Activated CD4-positive, alpha-beta T cell treated with anti-CD3 and anti-CD28 coated beads, Interleukin-2, Interleukin-6, amounts not matched to agents 100 ng/mL and 50 ng/mL, durations not matched to agents 16 hours and 8 hours (primary cell): ENCODE measurements around the gene AHCYL2.

ENCODE experiments used
- DNase-seq: peaks from one replicate; pipeline ENCODE4 v3.0.0-alpha.2; 2020

AHCYL2 gene

GRCh38 chr7:129224251-129225205 is at the start of gene AHCYL2:
Gene AHCYL2 (plus strand): TSS chr7:129225030.
- peak; percentile 98 for DNase-seq

- no peak for DNase-seq
These were observed 47.7 kb upstream of the AHCYL2 start for GRCh38 chr7:129176916-129177710.

DNA sequence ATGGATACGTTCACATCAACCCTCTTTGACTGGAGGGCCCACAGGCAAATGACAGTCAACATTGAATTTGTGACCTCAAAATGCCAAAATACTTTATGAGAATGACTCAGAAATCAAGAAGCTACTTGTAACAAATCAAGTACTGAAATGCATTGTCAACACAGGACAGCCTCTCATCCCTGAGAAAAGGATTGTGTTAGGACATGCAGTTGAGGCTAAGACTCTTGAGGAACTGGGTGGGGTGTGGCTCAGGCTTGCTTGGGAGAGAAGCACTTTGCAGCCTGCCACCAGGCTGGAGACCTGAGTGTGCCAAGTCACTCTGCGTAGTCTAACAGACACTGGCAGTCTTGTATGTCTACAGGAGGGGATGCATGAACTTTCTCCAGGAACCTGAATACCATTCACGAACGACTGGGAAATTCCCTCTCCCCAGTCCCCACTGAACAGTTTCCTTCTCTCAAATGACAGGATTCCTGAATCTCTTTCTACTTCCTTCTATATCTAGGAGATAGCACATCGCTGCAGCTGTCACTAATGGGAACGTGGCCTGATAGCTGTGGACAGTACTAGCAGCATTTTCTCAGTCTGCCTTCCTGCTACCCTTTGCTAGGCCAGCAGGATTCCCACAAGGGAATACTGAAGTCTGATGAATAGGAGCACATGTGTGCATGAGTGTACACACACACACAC is 39.7 kb upstream of the AHCYL2 start:
- no peak for DNase-seq

- DNase-seq = no peak
These were observed 38.0 kb upstream of the AHCYL2 start for GRCh38 chr7:129186749-129187260.

GRCh38 chr7:129187681-129188371 is 37.0 kb upstream of the AHCYL2 start:
- DNase-seq = no peak

DNA sequence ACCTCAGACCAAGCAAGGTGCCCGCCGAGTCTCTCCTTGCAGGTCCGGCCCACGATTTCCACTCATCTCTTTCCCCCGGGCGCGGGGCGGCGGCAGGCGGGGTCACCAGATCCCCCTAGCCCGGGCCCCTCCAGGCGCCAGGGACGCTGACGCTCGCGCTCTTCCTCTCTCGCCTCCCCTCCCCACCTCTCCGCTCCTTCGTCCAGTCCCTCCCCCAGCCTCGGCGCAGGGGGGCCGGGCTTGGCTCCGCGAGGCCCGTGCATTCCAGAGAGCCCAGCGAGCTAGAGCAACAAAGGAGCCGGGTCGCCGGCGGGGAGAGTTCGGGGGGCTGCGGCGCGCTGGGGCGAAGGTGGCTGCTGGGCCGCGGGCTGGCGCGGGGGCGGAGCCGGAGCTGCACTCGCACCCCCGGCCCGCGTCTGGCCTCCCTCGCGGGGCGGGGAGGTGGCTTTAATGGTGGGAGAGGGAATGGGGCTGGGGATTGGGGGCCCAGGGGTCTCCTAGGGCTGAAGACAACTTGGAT is 36.4 kb upstream of the AHCYL2 start, which contains the start of gene SMO:
TSS of gene SMO (plus strand) at position 262 of the 520 bp plus-strand sequence. CDS start 519 bp downstream, outside the sequence.
- DNase-seq = no peak

DNA sequence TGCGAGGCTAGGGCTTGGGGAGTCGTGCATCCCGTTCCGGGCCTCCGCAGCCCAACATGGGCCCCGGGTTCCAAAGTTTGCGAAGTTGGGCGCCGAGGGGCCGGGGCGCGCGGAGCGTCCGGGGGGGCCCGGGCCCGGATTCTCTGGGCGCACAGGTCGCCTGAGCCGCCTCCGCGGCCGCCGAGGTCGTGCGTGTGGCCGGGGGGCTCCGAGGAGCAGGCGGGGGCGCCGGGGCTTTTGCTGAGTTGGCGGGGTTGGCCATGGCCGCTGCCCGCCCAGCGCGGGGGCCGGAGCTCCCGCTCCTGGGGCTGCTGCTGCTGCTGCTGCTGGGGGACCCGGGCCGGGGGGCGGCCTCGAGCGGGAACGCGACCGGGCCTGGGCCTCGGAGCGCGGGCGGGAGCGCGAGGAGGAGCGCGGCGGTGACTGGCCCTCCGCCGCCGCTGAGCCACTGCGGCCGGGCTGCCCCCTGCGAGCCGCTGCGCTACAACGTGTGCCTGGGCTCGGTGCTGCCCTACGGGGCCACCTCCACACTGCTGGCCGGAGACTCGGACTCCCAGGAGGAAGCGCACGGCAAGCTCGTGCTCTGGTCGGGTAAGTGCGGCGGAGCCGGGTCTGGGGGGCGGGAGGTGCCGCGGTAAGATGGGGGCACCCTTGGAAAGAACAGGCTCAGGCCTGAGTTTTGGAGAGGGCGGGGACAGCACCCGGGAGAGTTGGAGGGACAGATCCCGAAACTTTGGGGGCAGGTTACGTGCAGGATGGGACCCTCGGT is 35.8 kb upstream of the AHCYL2 start:
- no peak for DNase-seq

GRCh38 chr7:129189661-129190310 is 35.0 kb upstream of the AHCYL2 start:
- DNase-seq = no peak

- DNase-seq = no peak
These were observed 33.6 kb upstream of the AHCYL2 start for GRCh38 chr7:129191272-129191671.

GRCh38 chr7:129193892-129194291 is 30.9 kb upstream of the AHCYL2 start:
- DNase-seq = no peak

- DNase-seq = no peak
These were observed 27.1 kb upstream of the AHCYL2 start for GRCh38 chr7:129197771-129198170.

GRCh38 chr7:129199406-129199805 is 25.4 kb upstream of the AHCYL2 start:
- no peak for DNase-seq

- no peak for DNase-seq
These were observed 22.6 kb upstream of the AHCYL2 start for GRCh38 chr7:129202058-129202777.

DNA sequence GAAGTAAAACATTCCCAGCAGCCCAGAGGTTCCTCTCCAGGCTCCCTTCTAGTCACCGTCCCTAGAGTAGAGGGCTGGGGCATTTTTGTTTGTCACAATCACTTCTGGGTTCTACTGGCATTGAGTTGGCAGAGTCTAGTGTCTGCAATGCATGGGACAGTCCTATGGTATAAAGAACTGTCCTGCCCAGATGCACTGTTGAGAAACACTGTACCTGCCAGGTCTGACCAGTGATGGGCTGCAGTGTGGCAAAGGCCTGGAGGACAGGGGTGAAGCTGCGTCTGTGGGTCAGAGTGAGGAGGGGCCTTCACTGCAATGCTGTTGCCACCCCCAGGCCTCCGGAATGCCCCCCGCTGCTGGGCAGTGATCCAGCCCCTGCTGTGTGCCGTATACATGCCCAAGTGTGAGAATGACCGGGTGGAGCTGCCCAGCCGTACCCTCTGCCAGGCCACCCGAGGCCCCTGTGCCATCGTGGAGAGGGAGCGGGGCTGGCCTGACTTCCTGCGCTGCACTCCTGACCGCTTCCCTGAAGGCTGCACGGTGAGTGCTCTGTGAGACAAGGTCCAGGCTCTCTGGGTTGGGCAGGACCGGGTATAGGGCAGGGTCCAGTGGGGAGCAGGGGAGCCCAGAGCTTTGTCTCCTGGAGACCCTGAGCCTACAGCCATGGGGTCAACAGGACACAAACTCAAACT is 21.6 kb upstream of the AHCYL2 start:
- no peak for DNase-seq

DNA sequence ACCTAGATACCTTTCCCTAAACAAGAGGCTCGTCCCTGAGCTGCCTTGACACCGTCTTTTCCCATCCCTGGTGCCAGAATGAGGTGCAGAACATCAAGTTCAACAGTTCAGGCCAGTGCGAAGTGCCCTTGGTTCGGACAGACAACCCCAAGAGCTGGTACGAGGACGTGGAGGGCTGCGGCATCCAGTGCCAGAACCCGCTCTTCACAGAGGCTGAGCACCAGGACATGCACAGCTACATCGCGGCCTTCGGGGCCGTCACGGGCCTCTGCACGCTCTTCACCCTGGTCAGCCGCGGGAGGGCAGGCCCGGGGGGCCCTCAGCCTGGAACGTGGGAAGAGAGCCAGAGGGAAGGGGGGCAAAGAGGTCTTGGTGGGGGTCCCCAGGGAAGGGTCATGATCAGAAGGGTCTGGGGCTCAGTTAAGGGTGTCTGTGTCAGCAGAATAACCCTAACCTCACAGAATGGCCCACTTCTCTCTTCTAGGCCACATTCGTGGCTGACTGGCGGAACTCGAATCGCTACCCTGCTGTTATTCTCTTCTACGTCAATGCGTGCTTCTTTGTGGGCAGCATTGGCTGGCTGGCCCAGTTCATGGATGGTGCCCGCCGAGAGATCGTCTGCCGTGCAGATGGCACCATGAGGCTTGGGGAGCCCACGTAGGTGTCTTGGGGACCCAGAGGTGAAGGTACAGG is 19.6 kb upstream of the AHCYL2 start:
- no peak for DNase-seq

- DNase-seq = no peak
These were observed 18.6 kb upstream of the AHCYL2 start for GRCh38 chr7:129205987-129206785.

DNA sequence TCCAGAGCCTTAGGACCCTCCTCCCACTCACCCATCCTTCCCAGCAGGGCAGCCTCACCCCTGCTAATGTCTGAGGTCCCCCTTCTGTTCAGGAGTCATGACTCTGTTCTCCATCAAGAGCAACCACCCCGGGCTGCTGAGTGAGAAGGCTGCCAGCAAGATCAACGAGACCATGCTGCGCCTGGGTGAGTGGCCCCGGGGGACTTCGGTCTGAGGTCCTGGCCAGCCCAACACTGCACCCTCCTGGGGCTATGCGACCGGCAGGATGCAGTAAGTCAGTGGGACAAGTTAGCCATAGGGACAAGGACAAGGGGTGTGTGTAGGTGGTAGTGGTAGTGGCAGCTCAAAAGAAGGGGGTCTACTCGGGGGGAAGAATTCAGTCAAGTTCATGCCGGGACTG is 16.2 kb upstream of the AHCYL2 start:
- DNase-seq = no peak
